ENCODE data around the gene CEP55. TPM values are rescaled to one million over a fixed set of nuclear protein-coding genes. Genes with fewer than 3 reads are reported as not detected.

CEP55 gene
- total RNA-seq, 6 experiments from 2014 or later: 21.6 to 55.3 (median 48.1) TPM

DNA sequence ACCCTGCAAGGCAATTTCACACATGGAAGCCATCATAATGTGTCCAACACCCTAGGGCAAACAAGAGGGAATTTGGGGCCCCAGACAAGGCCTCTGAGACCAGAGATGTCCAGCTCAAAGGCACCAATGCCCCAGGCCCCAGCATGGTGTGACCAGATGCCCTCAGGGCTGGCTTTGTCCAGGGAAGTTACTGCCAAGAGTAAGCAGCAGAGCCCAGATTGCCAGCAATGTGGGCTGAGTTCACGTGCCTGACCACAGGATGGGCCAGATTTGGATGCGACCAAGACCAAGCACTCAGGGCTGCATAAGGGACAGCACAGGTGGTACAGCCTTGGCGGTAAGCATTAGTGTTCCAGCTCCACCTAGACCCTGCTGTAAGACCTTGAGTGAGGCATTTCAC, 27.0 kb upstream of the CEP55 start:
- peak; percentile 51 for DNase-seq
- peaks cover 8% of the 10 kb centered on the region for H3K9me3 Mint-ChIP-seq
- TF ChIP-seq, protein P1, sequence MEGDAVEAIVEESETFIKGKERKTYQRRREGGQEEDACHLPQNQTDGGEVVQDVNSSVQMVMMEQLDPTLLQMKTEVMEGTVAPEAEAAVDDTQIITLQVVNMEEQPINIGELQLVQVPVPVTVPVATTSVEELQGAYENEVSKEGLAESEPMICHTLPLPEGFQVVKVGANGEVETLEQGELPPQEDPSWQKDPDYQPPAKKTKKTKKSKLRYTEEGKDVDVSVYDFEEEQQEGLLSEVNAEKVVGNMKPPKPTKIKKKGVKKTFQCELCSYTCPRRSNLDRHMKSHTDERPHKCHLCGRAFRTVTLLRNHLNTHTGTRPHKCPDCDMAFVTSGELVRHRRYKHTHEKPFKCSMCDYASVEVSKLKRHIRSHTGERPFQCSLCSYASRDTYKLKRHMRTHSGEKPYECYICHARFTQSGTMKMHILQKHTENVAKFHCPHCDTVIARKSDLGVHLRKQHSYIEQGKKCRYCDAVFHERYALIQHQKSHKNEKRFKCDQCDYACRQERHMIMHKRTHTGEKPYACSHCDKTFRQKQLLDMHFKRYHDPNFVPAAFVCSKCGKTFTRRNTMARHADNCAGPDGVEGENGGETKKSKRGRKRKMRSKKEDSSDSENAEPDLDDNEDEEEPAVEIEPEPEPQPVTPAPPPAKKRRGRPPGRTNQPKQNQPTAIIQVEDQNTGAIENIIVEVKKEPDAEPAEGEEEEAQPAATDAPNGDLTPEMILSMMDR (IDR thresholded peaks at IDR 0.05): no peak
- H3K36me3 Mint-ChIP-seq (ENCODE audit: low read depth): peaks cover 61% of the 10 kb centered on the region
- peak overlapping the region; percentile 95 for H3K27ac Mint-ChIP-seq
- peak overlapping the region; percentile 65 for H3K4me3 Mint-ChIP-seq
- H3K4me1 Mint-ChIP-seq (ENCODE audit: low read depth): peaks cover 91% of the 10 kb centered on the region
- peaks cover 6% of the 10 kb centered on the region for H3K27me3 Mint-ChIP-seq (ENCODE audit: insufficient read depth)

DNA sequence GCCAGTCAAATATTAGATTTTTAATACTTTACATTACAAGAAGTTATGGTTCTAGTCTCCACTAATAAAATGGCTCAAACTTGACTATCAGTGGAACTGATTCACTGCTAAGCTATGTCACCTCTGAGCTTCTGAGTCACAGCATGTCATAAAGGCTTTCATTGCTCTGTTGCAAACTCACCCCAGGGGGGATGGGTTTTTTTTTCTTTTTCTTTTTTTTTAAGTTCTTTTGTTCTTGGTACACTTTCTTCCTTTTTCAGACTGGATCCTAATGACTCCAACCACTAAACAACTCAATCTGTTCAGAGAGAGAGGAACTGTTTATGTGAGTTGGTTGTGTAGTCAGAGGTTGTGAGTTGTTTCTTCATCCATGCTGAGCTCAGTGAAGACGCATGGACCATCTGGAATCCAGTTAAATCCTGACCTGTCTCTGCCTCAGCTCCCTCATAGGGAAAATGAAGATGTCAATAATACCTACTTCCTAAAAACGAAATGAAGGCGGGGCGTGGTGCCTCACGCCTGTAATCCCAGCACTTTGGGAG, 25.2 kb upstream of the CEP55 start:
- TF ChIP-seq, protein P1 (IDR thresholded peaks at IDR 0.05): no peak
- Mint-ChIP-seq H3K27ac (peak overlapping the region; percentile 95), H3K4me3 (peak overlapping the region; percentile 78), H3K9me3 (peaks cover 8% of the 10 kb centered on the region), H3K4me1 (ENCODE audit: low read depth) (peaks cover 90% of the 10 kb centered on the region), H3K36me3 (ENCODE audit: low read depth) (peaks cover 51% of the 10 kb centered on the region), H3K27me3 (ENCODE audit: insufficient read depth) (peaks cover 6% of the 10 kb centered on the region)
- peak; percentile 96 for DNase-seq

DNA sequence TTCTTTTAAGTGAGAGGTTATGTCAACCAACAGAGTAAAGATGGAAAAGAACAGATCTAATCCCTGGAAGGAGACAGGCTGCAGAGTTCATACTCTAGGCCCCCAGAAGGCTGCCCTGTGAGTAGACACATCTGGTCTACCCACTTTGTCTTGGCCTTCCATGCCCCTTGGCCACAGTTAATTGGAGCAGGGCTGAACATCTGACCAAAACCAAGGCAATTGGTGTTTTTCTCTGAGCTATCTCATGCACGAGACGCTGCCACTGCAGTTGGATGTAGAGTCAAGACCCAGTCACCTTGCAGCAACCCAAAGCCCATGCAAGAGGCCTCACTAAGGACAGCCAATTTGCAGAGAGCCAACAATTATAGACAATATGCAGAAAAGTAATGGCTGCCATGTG, 23.3 kb upstream of the CEP55 start:
- peaks cover 8% of the 10 kb centered on the region for H3K9me3 Mint-ChIP-seq
- peaks cover 52% of the 10 kb centered on the region for H3K36me3 Mint-ChIP-seq (ENCODE audit: low read depth)
- no peak for DNase-seq
- H3K4me1 Mint-ChIP-seq (ENCODE audit: low read depth): peaks cover 92% of the 10 kb centered on the region
- H3K4me3 Mint-ChIP-seq: peak overlapping the region; percentile 43
- TF ChIP-seq, protein P1 (IDR thresholded peaks at IDR 0.05): no peak
- peak overlapping the region; percentile 95 for H3K27ac Mint-ChIP-seq
- H3K27me3 Mint-ChIP-seq (ENCODE audit: insufficient read depth): peaks cover 6% of the 10 kb centered on the region

DNA sequence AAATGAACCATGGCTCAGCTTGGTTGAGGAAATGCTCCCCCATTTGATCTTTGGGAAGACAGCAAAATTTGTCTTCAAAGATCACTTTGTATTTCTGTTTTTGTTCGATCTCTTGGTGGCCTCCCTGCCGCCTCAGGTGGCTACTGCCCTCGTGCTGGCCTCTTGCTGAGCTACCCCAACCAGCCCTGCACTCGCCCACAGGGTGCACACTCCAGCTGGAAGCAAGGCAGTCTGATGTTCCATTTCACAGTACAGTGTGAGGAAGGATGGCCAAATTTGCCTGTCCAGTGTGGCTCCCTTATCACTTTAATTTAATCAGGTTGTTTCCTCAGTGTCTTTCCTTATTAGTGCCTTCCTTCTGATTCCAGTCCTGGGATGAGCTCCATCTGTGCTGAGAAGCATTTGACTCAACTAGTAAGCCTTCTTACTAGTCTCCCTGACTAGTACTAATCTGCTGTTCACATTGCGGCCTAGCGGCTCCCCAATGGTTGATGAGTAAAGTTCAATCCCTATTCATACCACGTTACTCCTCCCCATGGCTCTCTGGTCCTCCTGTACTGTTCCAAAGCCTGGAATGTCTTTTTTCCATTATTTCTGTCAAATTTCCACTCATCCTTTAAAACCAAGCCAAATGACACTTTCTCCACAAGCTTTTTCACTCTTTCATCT, 22.5 kb upstream of the CEP55 start:
- Mint-ChIP-seq H3K27ac (peak overlapping the region; percentile 95), H3K27me3 (ENCODE audit: insufficient read depth) (peaks cover 2% of the 10 kb centered on the region), H3K36me3 (ENCODE audit: low read depth) (peaks cover 60% of the 10 kb centered on the region), H3K4me3 (peak overlapping the region; percentile 40), H3K9me3 (peaks cover 11% of the 10 kb centered on the region), H3K4me1 (ENCODE audit: low read depth) (peaks cover 92% of the 10 kb centered on the region)
- DNase-seq: no peak
- TF ChIP-seq, protein P1 (IDR thresholded peaks at IDR 0.05): no peak

DNA sequence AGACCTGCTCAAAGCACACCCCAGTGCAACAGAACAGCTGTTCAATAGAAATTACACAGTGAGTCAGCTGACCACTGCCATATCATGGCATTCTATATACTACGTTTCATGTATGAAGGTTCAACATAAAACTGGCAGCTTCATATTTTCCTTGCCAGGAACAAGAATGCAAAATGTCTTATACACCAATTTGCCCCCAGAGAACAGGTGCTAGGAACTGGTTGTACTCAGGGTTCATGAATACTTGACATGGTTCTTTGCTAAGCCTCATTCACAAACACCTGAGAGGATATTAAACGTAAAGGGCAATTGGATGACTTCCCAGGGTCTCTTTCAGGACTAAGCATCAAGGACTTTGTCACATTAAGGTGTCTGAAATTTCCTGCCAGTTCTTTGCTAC, 21.2 kb upstream of the CEP55 start:
- H3K4me1 Mint-ChIP-seq (ENCODE audit: low read depth): peaks cover 94% of the 10 kb centered on the region
- H3K27ac Mint-ChIP-seq: peak overlapping the region; percentile 95
- H3K36me3 Mint-ChIP-seq (ENCODE audit: low read depth): peaks cover 66% of the 10 kb centered on the region
- TF ChIP-seq, protein P1 (IDR thresholded peaks at IDR 0.05): no peak
- no peak for DNase-seq
- H3K4me3 Mint-ChIP-seq: peak overlapping the region; percentile 62; the same call in 1 of the 2 replicates
- H3K27me3 Mint-ChIP-seq (ENCODE audit: insufficient read depth): peaks cover 2% of the 10 kb centered on the region; the same call in 1 of the 2 replicates
- peaks cover 9% of the 10 kb centered on the region; the same call in 1 of the 2 replicates for H3K9me3 Mint-ChIP-seq

All from HFFc6 (cell line).